ENCODE results near the gene HSPA14.

Gene HSPA14

GRCh38 chr10:14840178-14840577, 2.1 kb downstream of the HSPA14 start:
- no peak for TF ChIP-seq CTCF (conservative IDR thresholded peaks at IDR 0.05)

GRCh38 chr10:14843327-14843988, 5.4 kb downstream of the HSPA14 start:
- no peak overlapping the region for H3K27ac ChIP-seq
- TF ChIP-seq CTCF (conservative IDR thresholded peaks at IDR 0.05), result no peak

More at GRCh38 chr10:14840178-14840577, 2.1 kb downstream of the HSPA14 start:
- H3K27ac ChIP-seq, result no peak overlapping the region

GRCh38 chr10:14844948-14845347, 6.8 kb downstream of the HSPA14 start:
- no peak for TF ChIP-seq CTCF (conservative IDR thresholded peaks at IDR 0.05)

GRCh38 chr10:14852236-14852635, 14.1 kb downstream of the HSPA14 start:
- no peak overlapping the region for H3K27ac ChIP-seq
- TF ChIP-seq CTCF (conservative IDR thresholded peaks at IDR 0.05), result no peak

More at GRCh38 chr10:14844948-14845347, 6.8 kb downstream of the HSPA14 start:
- no peak overlapping the region for H3K27ac ChIP-seq

GRCh38 chr10:14855453-14855852, 17.3 kb downstream of the HSPA14 start:
- TF ChIP-seq CTCF (conservative IDR thresholded peaks at IDR 0.05), result no peak
- H3K27ac ChIP-seq, result no peak overlapping the region

- no peak overlapping the region for H3K27ac ChIP-seq
Observed at GRCh38 chr10:14858338-14858960, 20.3 kb downstream of the HSPA14 start.

GRCh38 chr10:14859043-14859442, 20.9 kb downstream of the HSPA14 start:
- H3K27ac ChIP-seq, result no peak overlapping the region
- TF ChIP-seq CTCF (conservative IDR thresholded peaks at IDR 0.05), result no peak

More at GRCh38 chr10:14858338-14858960, 20.3 kb downstream of the HSPA14 start:
- no peak for TF ChIP-seq CTCF (conservative IDR thresholded peaks at IDR 0.05)
